A549 (cell line): Measurements from ENCODE around the gene PCDHGC4.

ENCODE experiments used
- CHD2 ChIP-seq: fragments of 150-350 bp; IDR thresholded peaks from 2 replicates; pipeline ENCODE4 v1.6.1; 2014; ENCODE audit warnings: low read length; ENCODE audit not compliant: partially characterized antibody
- EHF ChIP-seq: fragments of 250-450 bp; sonication (Bioruptor Pico); IDR thresholded peaks from 2 replicates; pipeline ENCODE4 v1.5.0; 2020; ENCODE audit warnings: mild to moderate bottlenecking
- FOXS1 ChIP-seq: fragments of 250-450 bp; sonication (Bioruptor Pico); IDR thresholded peaks from 2 replicates; pipeline ENCODE4 v1.5.0; 2020; ENCODE audit warnings: mild to moderate bottlenecking, moderate library complexity
- NR3C1 ChIP-seq: fragments of >200 bp; sonication (Bioruptor Twin); formaldehyde crosslinking; IDR thresholded peaks from 3 replicates; pipeline ENCODE4 v1.6.1; 2017
- POLR2A ChIP-seq: IDR thresholded peaks from 2 replicates; pipeline ENCODE4 v1.6.1; 2012; ENCODE audit warnings: mild to moderate bottlenecking, low read length
- POLR2AphosphoS2 ChIP-seq: conservative IDR thresholded peaks from 2 replicates; pipeline ENCODE4 v1.6.1; 2012; ENCODE audit warnings: low read length, improper control_type of control experiment, inconsistent platforms
- RFX5 ChIP-seq: fragments of 450-650 bp; IDR thresholded peaks from 2 replicates; pipeline ENCODE4 v1.7.1; 2014; ENCODE audit warnings: antibody characterized with exemption, mild to moderate bottlenecking, moderate library complexity
- RNF2 ChIP-seq: fragments of 200-600 bp; sonication (generic); IDR thresholded peaks from 2 replicates; pipeline ENCODE4 v1.6.1; 2016; ENCODE audit warnings: low read depth, mild to moderate bottlenecking, antibody characterized with exemption, moderate library complexity, borderline replicate concordance
- ZC3H11A ChIP-seq: fragments of 450-650 bp; IDR thresholded peaks from 2 replicates; pipeline ENCODE4 v1.6.1; 2014; ENCODE audit warnings: antibody characterized with exemption, mild to moderate bottlenecking
- TF ChIP-seq, protein P1 (sequence below): fragments of >200 bp; sonication (Bioruptor Twin); formaldehyde crosslinking; IDR thresholded peaks from 3 replicates; pipeline ENCODE4 v1.5.1; 2016
- TF ChIP-seq, protein P2 (sequence below): fragments of 450-650 bp; IDR thresholded peaks from 2 replicates; pipeline ENCODE4 v1.6.1; 2014; ENCODE audit warnings: antibody characterized with exemption

DNA sequence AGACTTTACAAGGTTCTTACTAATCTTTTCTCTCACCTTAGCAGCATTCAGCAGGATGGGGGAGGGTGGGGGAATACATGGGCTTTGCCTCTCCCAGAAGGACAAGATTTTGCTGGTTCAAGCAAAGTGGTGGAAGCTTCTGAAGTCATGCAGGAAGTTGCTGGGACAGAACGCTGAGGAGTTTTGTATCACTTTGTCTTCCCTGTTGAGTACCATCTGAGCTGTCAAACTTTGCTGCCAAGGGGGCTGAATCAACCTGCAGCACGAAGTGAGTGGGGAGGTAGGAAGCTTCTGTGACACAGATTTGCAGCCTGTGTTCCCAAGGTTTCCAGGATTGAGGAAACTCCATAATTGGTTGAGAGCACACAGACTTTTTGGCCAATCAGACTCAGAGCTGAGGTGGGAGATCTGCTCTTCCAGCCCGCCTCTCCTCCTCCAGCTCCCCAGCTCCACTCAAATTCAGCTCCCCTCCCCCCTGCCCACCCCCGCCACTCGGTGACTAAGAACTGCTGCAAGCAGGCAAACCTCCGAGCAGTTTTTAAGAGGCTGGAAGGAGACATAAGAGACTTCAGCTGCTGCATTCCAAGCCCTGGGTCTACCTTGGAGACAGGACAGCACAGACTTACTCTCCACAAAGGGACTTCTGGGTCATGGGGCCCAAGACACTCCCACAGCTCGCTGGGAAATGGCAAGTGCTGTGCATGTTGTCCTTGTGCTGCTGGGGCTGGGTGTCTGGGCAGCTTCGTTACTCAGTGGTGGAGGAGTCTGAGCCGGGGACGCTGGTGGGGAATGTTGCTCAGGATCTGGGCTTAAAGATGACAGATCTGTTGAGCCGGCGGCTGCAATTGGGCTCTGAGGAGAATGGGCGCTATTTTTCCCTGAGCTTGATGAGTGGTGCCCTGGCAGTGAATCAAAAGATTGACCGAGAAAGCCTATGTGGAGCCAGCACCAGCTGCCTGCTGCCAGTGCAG, 4.0 kb downstream of the PCDHGC4 start, which contains the start of gene PCDHGC5:
- TF ChIP-seq RNF2 (no peak), POLR2AphosphoS2 (no peak), RFX5 (no peak), EHF (no peak), NR3C1 (no peak), POLR2A (no peak), ZC3H11A (no peak), CHD2 (no peak), FOXS1 (CRISPR knock-in tag) (no peak)
- TF ChIP-seq, protein P1, sequence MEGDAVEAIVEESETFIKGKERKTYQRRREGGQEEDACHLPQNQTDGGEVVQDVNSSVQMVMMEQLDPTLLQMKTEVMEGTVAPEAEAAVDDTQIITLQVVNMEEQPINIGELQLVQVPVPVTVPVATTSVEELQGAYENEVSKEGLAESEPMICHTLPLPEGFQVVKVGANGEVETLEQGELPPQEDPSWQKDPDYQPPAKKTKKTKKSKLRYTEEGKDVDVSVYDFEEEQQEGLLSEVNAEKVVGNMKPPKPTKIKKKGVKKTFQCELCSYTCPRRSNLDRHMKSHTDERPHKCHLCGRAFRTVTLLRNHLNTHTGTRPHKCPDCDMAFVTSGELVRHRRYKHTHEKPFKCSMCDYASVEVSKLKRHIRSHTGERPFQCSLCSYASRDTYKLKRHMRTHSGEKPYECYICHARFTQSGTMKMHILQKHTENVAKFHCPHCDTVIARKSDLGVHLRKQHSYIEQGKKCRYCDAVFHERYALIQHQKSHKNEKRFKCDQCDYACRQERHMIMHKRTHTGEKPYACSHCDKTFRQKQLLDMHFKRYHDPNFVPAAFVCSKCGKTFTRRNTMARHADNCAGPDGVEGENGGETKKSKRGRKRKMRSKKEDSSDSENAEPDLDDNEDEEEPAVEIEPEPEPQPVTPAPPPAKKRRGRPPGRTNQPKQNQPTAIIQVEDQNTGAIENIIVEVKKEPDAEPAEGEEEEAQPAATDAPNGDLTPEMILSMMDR, result no peak
- TF ChIP-seq, protein P2, sequence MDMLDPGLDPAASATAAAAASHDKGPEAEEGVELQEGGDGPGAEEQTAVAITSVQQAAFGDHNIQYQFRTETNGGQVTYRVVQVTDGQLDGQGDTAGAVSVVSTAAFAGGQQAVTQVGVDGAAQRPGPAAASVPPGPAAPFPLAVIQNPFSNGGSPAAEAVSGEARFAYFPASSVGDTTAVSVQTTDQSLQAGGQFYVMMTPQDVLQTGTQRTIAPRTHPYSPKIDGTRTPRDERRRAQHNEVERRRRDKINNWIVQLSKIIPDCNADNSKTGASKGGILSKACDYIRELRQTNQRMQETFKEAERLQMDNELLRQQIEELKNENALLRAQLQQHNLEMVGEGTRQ, result no peak
